Uterine smooth muscle cell (primary cell): ENCODE results near the gene OR4A5. TPM values are rescaled to one million over a fixed set of nuclear protein-coding genes. Genes with fewer than 3 reads are reported as not detected.

Experiments used
- total RNA-seq: library from RNA; depleted of rRNA; stranded (reverse); fragments of >200 nt; gene quantifications from 2 replicates; pipeline ENCODE4 v1.2.3, GENCODE V29; 2014

The OR4A5 gene, protein sequence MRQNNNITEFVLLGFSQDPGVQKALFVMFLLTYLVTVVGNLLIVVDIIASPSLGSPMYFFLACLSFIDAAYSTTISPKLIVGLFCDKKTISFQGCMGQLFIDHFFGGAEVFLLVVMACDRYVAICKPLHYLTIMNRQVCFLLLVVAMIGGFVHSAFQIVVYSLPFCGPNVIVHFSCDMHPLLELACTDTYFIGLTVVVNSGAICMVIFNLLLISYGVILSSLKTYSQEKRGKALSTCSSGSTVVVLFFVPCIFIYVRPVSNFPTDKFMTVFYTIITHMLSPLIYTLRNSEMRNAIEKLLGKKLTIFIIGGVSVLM
- not detected in 2 replicates for total RNA-seq

DNA sequence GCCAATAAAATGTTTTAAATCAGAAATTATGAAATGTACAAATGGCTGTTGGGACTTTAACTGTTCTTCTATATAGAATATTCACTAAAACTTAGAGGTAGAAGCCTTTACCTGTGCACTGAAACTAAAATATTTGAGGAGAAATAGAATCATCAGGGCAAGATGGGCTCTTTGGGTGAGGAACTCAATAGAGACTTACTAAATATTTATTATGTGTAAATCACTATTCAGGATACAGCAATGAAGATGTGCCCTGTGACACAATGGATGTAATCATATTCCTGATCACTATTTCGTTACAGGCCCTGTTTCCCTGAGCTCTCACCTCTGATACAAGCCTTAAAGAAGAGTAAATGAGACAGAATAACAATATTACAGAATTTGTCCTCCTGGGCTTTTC lies at the start of gene OR4A5:
TSS of gene OR4A5 (plus strand) at position 301 of the 400 bp plus-strand sequence. CDS start at position 354, 53 bp downstream.

Other genes starting within 250 kb of the OR4A5 start
- not detected in 2 replicates for gene OR4C46, start 102.8 kb upstream of the OR4A5 start, total RNA-seq